ENCODE measurements around the gene CHRDL2.
"Not testable (repeated sequence)": the region's sequence is repeated elsewhere in the genome, so short reads cannot be mapped to it uniquely, and the experiment has no call there.

The CHRDL2 gene, protein sequence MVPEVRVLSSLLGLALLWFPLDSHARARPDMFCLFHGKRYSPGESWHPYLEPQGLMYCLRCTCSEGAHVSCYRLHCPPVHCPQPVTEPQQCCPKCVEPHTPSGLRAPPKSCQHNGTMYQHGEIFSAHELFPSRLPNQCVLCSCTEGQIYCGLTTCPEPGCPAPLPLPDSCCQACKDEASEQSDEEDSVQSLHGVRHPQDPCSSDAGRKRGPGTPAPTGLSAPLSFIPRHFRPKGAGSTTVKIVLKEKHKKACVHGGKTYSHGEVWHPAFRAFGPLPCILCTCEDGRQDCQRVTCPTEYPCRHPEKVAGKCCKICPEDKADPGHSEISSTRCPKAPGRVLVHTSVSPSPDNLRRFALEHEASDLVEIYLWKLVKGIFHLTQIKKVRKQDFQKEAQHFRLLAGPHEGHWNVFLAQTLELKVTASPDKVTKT

DNA sequence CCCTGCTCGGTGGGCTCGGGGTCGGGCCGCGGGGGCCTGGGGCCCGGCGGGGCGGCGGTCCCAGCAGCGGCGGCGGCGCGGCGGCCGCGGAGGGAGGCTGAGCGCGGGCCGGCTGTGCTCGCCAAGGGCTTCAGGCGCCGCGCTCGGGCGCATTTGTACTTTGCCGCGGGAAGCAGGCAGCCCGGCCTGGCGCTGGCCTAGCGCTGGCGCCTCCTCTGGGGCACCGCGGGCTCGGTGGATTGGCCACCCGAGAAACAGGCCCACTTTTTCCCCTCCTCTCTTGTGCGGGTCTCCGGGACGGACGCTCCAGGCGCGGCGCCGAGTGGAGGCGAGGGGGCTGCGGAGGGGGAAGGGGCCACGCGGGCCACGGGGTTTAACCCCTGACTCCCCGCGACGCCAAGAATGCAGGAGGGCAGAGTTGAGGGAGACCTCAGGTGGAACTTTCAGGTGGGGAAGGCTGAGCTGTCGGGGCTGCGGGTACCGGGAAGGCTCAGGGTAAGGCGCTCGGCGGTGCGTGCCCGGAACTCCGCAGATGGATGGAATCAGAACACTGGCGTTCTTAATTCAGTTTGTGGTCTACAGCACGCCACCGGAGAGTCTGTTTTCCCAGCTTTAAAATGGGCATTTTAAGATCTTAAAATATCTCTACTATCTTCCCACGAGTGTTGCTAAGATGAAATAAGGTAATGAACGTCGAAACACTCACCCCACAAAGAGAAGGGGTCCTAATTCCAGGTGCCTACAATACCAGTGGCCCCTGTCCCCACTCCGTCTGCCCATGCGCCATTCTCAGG is at the start of gene CHRDL2:
Gene CHRDL2 (minus strand): TSS at position 126 of the 794 bp plus-strand sequence. CDS start 538 bp downstream, outside the sequence.
- DNase-seq: no peak

DNA sequence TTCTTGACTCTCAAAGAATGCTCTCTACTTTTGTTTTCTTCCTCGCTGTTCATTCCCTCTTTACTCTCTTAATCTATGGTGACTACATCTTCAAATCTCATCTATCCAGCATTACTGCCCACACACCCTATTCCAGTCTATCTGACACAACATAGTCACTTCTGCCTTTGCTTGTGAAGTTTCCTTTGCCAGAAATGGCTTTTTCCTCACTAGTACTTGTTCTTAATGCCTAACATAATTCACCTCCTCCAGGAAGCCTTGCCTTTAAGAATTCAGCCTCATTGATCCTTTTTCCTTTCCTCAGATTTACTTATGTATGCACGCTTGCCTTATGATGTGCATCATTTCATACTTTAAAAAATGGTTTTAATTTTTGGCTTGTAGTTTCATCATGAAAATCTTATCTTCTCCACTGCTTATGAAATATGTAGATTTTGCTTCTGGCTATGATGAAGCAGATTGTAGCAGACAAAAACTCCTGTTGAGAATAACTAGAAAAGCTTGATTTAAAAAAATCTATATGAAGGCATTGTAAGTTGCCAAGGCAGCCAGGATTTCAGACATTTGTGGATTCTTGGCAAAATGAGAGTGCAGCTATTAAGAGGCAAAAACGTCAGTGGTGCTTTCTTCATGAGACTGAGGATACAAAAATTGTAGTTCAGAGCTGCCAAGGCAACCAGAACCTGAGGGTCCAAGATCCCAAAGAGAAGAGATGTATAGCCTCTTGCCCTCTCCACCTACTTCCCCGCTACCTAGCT is 49.2 kb upstream of the CHRDL2 start:
- no peak for DNase-seq

DNA sequence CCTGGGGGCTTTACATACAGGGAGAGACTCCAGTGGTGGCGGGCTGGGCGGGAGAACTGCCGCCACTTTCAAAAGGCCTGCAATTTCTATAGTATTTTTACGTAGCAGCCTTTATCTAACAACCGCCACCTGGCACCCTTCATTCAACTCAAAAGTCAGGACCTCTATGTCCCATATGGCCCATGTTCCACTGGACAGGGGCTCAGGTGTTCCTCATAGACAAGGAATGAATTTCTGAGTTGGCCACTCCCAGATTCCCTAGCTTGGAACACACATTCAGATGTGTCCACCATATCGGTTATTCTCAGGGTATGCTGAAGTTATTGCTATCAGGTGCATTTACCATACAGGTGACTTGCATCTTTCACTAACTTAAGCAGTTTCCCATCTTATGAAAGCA is 47.4 kb upstream of the CHRDL2 start:
- DNase-seq: no peak

DNA sequence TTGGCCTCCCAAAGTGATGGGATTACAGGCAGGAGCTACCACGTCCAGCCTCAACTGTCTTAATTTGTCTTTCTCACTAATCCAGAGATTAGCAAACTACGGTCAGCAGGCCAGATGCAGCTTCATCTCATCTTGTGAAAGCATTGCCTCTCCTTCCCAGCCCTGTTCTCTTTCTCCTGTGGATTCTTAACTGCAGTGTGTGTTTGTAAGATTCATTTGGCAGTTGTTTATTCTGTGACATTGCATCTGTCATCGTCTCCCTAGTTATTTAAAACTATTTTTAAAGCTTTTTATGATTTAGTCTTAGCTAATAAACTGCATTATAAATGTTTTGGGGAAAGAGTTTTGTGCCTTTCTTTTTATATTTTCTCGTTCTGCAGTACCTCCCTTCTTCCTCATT is 46.7 kb upstream of the CHRDL2 start:
- DNase-seq: no peak

DNA sequence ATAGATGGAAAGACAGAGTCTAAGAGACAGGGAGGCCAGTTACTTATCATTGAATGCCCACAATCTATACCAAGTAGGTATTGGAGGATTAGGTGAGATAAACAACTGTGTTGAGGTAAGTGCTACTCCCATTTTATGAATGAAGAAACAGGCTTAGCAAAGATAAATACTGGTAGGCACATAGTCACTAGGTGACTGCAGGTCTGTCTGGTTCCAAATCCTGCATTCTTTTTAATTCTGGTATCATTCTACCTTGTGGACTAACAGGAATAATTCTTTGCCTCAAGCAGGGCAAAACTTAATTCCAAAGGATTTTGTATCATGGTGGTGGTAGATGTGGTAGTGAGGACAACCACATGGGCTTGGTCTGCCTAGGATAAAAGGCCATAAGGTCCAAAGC is 45.8 kb upstream of the CHRDL2 start:
- DNase-seq: no peak

DNA sequence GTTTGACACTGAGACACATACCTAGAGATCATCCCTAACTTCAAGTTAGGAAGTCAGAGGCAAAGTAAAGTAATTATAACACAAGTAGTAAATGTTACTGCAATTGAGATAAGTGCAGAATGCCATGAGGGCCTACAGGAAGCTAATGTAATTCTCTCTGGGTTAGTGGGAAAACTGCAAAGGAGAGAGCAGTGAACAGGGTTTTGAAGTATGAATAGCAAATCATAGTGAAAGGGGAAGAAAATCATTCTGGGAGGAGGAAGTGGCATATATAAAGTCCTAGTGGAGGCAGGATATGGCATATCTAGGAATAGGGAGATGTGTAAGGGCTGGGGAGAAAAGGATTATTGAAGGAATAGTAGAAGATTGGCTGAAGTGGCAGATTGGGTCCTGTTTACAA is 45.3 kb upstream of the CHRDL2 start:
- no peak for DNase-seq

DNA sequence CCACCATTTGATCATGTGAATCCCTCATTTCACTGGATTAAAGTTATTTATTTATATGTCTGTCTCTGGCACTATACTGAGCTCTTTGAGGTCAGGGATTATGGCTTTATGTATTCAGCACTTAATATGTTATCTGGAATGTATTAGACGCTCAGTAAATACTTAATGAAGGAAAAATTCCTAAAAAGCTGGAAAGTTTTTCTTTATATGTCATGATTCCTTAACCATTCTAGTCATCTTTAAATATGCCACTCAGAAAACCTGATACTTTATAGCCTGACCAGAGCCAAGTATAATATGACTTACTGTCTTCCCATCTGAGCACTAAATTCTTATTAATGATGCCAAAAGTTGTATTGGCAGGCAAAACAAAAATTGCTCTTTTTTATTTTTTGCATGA is 44.5 kb upstream of the CHRDL2 start:
- DNase-seq: no peak

DNA sequence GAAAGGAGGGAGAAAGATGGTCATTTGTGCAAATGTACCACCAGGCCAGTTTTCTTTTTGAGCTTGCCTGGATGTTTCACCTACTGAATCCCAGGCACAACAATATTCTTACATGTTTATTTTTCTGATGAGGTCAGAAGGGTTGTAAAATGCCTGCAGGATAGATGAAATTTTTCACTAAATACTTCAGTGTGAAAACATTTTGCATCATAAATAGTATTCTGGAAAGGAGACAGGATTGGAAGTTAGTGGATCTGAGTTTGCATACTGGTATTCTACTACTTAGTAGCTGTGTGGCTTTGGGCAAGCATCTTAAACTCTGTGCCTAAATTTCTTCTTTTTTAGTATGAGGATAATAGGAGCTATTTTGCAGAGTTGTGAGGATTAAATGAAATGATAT is 42.2 kb upstream of the CHRDL2 start:
- DNase-seq: no peak

DNA sequence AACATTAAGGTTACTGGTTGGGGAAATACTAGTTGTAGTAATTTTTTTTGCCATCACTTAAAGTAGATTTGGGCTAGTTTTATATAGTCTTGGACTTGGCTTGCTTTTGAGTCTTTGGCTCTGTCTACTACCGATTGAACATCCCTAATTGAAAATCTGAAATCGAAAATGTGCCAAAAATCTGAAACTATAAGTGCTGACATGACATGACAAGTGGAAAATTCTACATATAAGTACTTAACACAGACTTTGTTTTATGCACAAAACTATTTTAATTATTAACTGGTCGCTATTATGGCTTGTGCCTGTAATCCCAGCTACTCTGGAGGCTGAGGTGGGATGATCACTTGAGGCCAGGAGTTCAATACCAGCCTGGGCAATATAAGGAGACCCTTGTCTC is 39.9 kb upstream of the CHRDL2 start:
- no peak for DNase-seq

DNA sequence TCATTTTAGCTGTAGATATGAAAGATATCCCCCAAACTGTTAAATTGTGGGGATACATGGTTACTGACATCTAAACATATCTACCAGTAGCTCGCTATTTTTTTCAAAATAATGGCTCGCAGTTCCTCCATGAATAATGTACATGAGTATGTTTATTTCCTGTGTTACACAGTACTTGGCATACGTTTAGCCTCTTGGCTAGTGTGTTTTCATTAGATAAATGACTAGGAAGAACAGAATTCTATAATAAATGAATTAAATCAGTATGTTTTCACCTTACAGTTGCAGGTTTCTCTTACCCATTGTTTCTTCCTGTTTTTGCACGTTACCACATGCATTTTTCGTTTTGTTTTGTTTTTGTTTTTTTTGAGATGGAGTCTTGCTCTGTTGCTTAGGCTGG is 39.2 kb upstream of the CHRDL2 start:
- DNase-seq: no peak

DNA sequence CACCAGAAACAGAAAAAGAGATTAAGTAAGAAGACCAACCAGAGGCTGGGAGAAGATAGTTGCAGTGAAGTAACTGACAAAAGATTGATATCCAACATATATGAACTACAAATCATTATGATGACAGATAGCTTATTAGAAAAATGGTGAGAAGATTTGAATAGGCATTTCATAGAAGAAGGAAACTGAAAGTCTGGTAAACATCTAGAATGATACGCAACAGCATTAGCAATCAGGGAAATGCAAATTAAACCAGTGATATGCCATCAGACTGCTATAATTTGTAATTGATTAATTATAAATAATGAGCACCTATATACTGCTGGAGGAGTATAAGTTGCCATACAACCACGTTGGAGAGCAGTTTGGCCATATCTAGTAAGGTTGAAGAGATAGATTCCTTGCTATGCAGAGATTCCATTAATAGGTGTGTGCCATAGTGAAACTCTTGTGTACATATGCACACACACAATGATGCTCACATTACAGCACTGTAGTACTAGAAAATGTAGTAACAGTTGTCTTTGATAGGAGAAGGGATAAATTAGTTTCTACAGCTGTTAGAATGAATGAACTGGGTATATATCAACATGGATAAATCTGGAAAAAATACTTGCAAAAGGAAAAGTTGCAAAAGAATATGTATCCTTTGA is 38.0 kb upstream of the CHRDL2 start:
- DNase-seq: no peak

DNA sequence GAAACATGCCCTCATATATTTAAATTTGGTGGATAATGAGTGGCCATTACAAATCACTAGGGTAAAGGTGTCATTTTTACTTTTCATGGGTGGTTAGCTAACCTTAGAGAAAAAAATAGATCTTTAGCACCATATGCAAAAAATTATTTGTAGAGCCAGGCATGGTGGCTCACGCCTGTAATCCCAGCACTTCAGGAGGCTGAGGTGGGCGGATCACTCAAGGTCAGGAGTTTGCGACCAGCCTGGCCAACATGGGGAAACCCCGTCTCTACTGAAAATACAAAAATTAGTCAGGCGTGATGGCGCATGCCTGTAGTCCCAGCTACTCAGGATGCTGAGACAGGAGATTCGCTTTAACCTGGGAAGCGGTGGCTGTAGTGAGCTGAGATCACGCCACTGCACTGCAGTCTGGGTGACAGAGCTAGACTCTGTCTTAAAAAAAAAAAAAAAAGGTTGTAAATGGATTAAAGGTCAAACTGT is 37.0 kb upstream of the CHRDL2 start:
- not testable (repeated sequence) for DNase-seq

DNA sequence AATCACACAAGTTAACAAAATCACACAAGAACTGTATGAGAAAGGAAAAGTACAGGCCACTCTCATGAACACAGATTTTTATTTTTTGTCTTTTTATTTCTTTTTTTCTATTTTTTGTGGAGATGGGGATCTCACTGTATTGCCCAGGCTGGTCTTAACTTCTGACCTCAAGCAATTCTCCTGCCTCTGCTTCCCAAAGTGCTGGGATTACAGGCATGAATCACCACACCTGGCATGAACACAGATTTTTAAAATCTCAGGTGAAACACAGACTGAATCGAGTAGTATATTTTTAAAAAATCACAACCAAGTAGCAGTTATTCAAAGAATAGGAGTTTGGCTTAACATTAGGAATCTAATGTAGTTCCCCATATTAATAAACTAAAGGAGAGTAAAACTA is 35.7 kb upstream of the CHRDL2 start:
- DNase-seq: no peak

DNA sequence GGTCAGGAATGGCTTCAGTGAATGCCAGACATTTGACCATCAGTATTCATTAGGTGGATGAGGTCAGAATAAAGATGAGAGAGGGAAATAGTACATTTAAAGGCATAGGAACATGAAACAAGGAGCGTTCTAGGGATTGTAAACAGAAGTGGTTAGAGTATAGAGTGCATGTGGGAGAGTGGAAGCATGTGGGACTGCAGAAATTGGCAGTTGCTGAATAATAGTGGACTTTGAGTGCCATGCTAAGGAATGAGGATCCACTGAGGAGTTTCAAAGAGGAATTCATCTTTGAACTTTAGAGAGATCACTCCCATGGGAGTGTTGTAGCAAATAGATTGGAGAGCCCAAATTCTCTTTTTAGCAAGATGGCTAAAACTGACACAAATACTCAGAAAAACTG is 25.3 kb upstream of the CHRDL2 start:
- no peak for DNase-seq

DNA sequence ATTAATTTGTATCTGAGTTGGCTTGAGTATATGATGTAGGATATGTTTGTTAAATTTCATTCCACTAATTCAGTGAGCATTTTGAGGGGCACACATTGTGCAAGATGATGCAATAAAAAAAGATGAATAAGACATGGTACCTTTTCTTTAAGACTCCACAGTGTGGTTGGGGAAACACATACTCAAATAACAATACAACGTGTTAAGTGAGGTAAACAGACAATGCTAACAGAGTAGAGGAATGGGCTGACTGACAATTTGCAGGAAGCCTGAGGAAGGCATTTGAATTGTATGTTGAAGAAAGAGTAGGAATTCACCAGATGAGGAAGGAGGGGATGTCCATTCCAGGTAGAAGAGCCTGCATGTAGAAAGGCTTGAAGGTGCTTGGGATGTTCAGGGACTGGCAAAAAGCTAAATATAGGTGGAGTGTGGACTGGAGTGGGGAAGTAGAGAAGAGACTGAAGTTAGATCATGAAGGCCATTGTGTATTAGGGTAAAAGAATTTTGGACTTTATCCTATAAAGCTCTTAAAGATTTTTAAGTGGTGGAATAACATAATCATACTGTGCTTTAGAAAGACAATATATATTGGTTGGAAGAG is 24.3 kb upstream of the CHRDL2 start:
- no peak for DNase-seq

DNA sequence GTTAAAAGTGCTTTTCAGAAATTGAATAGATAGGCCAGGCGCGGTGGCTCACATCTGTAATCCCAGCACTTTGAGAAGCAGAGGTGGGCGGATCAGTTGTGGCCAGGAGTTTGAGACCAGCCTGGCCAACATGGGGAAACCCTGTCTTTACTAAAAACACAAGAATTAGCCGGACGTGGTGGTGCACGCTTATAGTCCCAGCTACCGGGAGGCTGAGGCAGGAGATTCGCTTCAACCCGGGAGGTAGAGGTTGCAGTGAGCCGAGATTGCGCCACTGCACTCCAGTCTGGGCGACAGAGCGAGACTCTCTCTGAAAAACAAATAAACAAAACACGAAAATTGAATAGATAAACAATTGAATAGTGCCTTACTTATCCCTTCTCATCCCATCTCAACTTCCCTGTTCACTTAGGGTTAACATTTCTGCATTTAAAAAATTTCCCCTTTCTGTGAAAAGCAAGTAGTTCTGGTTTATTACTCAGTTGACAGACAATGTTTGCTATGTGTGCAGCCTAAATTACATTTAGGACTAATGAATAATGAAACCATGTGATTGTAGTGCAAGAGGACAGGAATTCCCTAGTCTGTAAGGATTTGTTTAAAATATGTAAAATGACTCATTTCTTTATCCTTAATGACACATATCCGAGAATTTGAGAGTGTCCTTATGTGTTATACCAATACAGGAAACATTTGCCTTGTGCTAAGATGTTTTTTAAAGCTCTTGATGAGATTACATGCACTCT is 23.5 kb upstream of the CHRDL2 start:
- no peak for DNase-seq

DNA sequence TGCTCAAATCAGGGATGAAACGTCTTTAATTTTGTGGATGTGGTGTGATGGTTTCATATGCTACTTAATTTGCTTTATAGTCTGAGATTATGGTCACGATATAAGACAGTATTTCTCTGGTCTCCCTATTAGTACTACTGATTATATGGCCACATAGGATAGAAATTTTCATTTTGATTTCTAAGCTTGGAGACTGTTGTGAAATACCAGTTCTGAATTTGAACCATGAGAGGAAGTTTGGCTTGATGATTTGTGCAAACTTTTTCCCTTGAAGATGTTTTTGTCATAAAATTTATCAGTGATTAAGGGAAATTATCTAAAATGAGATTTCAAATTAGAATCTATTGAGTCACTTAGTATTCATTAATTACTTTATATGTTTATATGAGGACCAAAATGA is 20.1 kb upstream of the CHRDL2 start:
- no peak for DNase-seq

DNA sequence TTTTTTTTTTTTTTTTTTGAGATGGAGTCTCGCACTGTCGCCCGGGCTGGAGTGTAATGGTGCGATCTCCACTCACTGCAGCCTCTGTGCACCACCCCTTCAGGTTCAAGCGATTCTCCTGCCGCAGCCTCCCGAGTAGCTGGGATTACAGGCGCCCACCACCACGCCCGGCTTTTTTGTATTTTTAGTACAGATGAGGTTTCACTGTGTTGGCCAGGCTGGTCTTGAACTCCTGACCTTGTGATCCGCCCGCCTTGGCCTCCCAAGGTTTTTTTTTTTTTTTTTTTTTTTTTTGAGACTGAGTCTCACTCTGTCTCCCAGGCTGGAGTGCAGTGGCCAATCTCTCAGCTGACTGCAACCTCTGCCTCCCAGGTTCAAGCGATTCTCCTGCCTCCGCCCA is 19.4 kb upstream of the CHRDL2 start:
- DNase-seq: not testable (repeated sequence)

DNA sequence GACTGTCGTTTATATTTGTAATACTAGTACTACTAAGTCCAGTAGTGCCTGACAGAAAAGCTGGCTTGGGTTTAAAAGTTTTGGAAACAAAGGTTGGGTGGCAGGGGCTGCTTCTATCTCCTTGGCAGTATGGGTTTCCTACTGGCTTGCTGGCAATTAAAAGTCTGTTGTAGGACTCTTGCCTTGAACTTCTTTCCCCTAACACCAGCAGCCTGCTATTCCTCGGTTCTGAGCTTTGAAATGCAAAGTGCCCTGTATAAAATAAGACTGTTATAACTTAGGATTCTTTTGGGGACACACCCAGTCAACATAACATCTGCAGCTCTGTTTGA is 18.7 kb upstream of the CHRDL2 start:
- DNase-seq: no peak

DNA sequence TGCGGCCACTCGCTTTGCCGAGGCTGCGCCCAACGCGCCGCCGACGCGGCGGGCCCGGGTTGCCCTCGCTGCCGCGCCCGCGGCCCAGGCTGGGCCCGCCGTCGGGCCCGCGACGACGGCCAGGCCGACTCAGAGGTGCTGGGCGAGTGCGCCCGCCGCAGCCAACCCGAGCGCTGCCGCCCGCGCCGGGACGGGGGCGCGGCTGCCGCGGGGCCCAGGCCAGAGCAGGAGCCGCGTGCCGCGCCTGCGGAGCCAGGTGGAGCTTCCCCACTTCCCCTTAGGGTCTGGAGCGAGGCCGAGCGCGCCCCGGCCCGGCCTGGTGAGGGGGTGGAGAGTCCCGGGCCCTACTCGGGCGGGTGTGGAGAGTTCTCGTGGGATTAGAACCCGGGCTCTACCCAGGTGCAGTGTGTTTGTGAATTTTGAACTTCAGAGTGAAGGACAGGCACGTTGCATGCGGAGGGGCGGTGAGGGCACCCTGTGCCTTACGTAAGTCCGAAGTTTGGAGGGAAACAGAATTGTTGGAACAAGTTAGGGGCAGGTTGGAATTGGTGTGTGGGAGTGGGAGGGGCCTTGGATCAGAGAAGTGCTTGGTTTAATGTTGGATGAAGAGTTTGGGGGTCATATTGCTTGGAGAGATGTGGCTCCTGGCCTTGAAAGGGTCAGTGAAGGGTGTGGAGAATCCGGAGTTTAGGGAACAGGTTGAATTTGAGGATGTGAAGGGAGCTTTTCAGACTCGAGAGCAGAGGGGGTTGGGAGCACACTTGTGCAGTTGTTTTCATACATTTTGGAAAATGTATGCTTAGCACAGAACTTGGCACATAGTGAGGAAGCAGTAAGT is 18.1 kb upstream of the CHRDL2 start:
- peak; percentile 56 for DNase-seq
